ENCODE results near the gene RHNO1.

RHNO1 gene

GRCh38 chr12:2890001-2890387 lies 13.0 kb downstream of the RHNO1 start:
- CTCF ChIA-PET, result interaction anchor here (1.0 to 1.6 kb wide), 3 partner anchors 53 to 313 kb away, joined by 3 to 4 read pairs (median 4); no protein-coding TSS in a partner anchor
- peaks cover 12 to 36% of the 10 kb centered on the region in 2 experiments for H3K36me3 ChIP-seq (ENCODE audit: control insufficient read depth in 2 of 2, insufficient read depth in 1 of 2, low read length in 2 of 2)
- POLR2A ChIA-PET, result interaction anchor here (0.6 to 1.8 kb wide), 10 partner anchors 9 to 145 kb away, joined by 3 to 27 read pairs (median 5); partner anchors contain the start of genes FOXM1 and RHNO1
- peaks cover 3% of the 10 kb centered on the region for H3K4me1 ChIP-seq (ENCODE audit: control insufficient read depth, insufficient read depth, low read length)
- H3K4me3 ChIP-seq (ENCODE audit: low read depth, low read length), result peak overlapping the region; percentile 36
- no peaks in the 10 kb centered on the region for H3K9me3 ChIP-seq (ENCODE audit: control insufficient read depth, insufficient read depth, low read depth, low read length)
- TF ChIP-seq ZSCAN4 (tag by site-specific recombination; IDR thresholded peaks at IDR 0.05) (no peak), ZNF366 (tag by site-specific recombination; conservative IDR thresholded peaks at IDR 0.05) (0 out of 2 replicates have a peak, but pooled peaks have one; percentile 7), ZNF239 (tag by site-specific recombination; IDR thresholded peaks at IDR 0.05) (no peak), ZNF394 (tag by site-specific recombination; IDR thresholded peaks at IDR 0.05; ENCODE audit: borderline replicate concordance) (peak; percentile 83), ZNF155 (tag by site-specific recombination; IDR thresholded peaks at IDR 0.05) (no peak), ZNF266 (tag by site-specific recombination; IDR thresholded peaks at IDR 0.05; ENCODE audit: low read depth) (no peak)
- H3K27ac ChIP-seq (ENCODE audit: extremely low read depth, low read depth, low read length), result peak overlapping the region; percentile 75

GRCh38 chr12:2890388-2891239 lies 13.6 kb downstream of the RHNO1 start, which contains the start of gene TULP3:
Gene TULP3 (plus strand): TSS chr12:2890891. CDS start chr12:2890948, 57 bp downstream.
- Histone ChIP-seq H3K36me3 (ENCODE audit: control insufficient read depth in 2 of 2, insufficient read depth in 1 of 2, low read length in 2 of 2) (peaks cover 12 to 36% of the 10 kb centered on the region in 2 experiments), H3K4me3 (ENCODE audit: low read depth, low read length) (peak within 1 kb of the TSS; percentile 93), H3K9me3 (ENCODE audit: control insufficient read depth, insufficient read depth, low read depth, low read length) (no peaks in the 10 kb centered on the region), H3K27ac (ENCODE audit: extremely low read depth, low read depth, low read length) (peak within 1 kb of the TSS; percentile 75), H3K4me1 (ENCODE audit: control insufficient read depth, insufficient read depth, low read length) (peaks cover 5% of the 10 kb centered on the region)
- POLR2A ChIA-PET, result interaction anchor here (0.6 to 1.8 kb wide), 15 partner anchors 10 to 1383 kb away, joined by 3 to 27 read pairs (median 4); partner anchors contain the start of genes CCND2, FOXM1 and RHNO1
- CTCF ChIA-PET, result interaction anchor here (0.5 to 1.6 kb wide), 5 partner anchors 11 to 312 kb away, joined by 3 to 5 read pairs (median 4); no protein-coding TSS in a partner anchor
- TF ChIP-seq ZNF169 (tag by site-specific recombination; IDR thresholded peaks at IDR 0.05), result no peak
- TF ChIP-seq ZNF510 (tag by site-specific recombination; IDR thresholded peaks at IDR 0.05; ENCODE audit: insufficient replicate concordance), result no peak
- TF ChIP-seq ZSCAN4 (tag by site-specific recombination; IDR thresholded peaks at IDR 0.05), result peak; percentile 17; the same call in 1 of the 2 replicates
- TF ChIP-seq WT1 (tag by site-specific recombination; IDR thresholded peaks at IDR 0.05), result peak; percentile 40; the same call in 1 of the 2 replicates
- peak; percentile 21 for TF ChIP-seq ZFP37 (tag by site-specific recombination; IDR thresholded peaks at IDR 0.05)
- no peak for TF ChIP-seq ZNF514 (tag by site-specific recombination; IDR thresholded peaks at IDR 0.05)
- TF ChIP-seq ZBTB21 (tag by site-specific recombination; IDR thresholded peaks at IDR 0.05), result peak; percentile 52
- no peak for TF ChIP-seq ZNF654 (tag by site-specific recombination; IDR thresholded peaks at IDR 0.05; ENCODE audit: low read depth)
- TF ChIP-seq, protein P1, sequence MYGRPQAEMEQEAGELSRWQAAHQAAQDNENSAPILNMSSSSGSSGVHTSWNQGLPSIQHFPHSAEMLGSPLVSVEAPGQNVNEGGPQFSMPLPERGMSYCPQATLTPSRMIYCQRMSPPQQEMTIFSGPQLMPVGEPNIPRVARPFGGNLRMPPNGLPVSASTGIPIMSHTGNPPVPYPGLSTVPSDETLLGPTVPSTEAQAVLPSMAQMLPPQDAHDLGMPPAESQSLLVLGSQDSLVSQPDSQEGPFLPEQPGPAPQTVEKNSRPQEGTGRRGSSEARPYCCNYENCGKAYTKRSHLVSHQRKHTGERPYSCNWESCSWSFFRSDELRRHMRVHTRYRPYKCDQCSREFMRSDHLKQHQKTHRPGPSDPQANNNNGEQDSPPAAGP (tag by site-specific recombination; IDR thresholded peaks at IDR 0.05), result peak; percentile 75; the same call in 1 of the 2 replicates
- no peak for TF ChIP-seq ZNF132 (tag by site-specific recombination; IDR thresholded peaks at IDR 0.05; ENCODE audit: borderline replicate concordance)
- TF ChIP-seq, protein P2, sequence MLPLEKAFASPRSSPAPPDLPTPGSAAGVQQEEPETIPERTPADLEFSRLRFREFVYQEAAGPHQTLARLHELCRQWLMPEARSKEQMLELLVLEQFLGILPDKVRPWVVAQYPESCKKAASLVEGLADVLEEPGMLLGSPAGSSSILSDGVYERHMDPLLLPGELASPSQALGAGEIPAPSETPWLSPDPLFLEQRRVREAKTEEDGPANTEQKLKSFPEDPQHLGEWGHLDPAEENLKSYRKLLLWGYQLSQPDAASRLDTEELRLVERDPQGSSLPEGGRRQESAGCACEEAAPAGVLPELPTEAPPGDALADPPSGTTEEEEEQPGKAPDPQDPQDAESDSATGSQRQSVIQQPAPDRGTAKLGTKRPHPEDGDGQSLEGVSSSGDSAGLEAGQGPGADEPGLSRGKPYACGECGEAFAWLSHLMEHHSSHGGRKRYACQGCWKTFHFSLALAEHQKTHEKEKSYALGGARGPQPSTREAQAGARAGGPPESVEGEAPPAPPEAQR (tag by site-specific recombination; IDR thresholded peaks at IDR 0.05), result no peak
- no peak for TF ChIP-seq HOXA7 (CRISPR knock-in tag; IDR thresholded peaks at IDR 0.05; ENCODE audit: borderline replicate concordance)
- no peak for TF ChIP-seq ZNF292 (tag by site-specific recombination; IDR thresholded peaks at IDR 0.05; ENCODE audit: borderline replicate concordance, low read depth)
- no peak for TF ChIP-seq ZNF530 (tag by site-specific recombination; IDR thresholded peaks at IDR 0.05; ENCODE audit: low read depth)
- TF ChIP-seq, protein P3, sequence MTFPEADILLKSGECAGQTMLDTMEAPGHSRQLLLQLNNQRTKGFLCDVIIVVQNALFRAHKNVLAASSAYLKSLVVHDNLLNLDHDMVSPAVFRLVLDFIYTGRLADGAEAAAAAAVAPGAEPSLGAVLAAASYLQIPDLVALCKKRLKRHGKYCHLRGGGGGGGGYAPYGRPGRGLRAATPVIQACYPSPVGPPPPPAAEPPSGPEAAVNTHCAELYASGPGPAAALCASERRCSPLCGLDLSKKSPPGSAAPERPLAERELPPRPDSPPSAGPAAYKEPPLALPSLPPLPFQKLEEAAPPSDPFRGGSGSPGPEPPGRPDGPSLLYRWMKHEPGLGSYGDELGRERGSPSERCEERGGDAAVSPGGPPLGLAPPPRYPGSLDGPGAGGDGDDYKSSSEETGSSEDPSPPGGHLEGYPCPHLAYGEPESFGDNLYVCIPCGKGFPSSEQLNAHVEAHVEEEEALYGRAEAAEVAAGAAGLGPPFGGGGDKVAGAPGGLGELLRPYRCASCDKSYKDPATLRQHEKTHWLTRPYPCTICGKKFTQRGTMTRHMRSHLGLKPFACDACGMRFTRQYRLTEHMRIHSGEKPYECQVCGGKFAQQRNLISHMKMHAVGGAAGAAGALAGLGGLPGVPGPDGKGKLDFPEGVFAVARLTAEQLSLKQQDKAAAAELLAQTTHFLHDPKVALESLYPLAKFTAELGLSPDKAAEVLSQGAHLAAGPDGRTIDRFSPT (tag by site-specific recombination; IDR thresholded peaks at IDR 0.05), result peak; percentile 97; the same call in 1 of the 2 replicates
- TF ChIP-seq, protein P4, sequence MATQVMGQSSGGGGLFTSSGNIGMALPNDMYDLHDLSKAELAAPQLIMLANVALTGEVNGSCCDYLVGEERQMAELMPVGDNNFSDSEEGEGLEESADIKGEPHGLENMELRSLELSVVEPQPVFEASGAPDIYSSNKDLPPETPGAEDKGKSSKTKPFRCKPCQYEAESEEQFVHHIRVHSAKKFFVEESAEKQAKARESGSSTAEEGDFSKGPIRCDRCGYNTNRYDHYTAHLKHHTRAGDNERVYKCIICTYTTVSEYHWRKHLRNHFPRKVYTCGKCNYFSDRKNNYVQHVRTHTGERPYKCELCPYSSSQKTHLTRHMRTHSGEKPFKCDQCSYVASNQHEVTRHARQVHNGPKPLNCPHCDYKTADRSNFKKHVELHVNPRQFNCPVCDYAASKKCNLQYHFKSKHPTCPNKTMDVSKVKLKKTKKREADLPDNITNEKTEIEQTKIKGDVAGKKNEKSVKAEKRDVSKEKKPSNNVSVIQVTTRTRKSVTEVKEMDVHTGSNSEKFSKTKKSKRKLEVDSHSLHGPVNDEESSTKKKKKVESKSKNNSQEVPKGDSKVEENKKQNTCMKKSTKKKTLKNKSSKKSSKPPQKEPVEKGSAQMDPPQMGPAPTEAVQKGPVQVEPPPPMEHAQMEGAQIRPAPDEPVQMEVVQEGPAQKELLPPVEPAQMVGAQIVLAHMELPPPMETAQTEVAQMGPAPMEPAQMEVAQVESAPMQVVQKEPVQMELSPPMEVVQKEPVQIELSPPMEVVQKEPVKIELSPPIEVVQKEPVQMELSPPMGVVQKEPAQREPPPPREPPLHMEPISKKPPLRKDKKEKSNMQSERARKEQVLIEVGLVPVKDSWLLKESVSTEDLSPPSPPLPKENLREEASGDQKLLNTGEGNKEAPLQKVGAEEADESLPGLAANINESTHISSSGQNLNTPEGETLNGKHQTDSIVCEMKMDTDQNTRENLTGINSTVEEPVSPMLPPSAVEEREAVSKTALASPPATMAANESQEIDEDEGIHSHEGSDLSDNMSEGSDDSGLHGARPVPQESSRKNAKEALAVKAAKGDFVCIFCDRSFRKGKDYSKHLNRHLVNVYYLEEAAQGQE (tag by site-specific recombination; IDR thresholded peaks at IDR 0.05), result no peak

Measured in HEK293 (cell line).